MM.1S (cell line): Measurements from ENCODE around the gene TSHZ3.

Experiments used
- CTCF ChIP-seq: fragments of 300-600 bp; sonication (generic); IDR thresholded peaks from 2 replicates; pipeline ENCODE4 v1.5.1; 2016; ENCODE audit warnings: antibody characterized with exemption, low read length, mixed read lengths
- EZH2 ChIP-seq: fragments of 300-600 bp; sonication (generic); optimal IDR thresholded peaks from 2 replicates; pipeline ENCODE3; 2017; ENCODE audit warnings: low read depth, mild to moderate bottlenecking, antibody characterized with exemption, low read length, mixed read lengths

- TF ChIP-seq CTCF (no peak), EZH2 (no peak)
Observed at GRCh38 chr19:31328238-31328637, 21.0 kb downstream of the TSHZ3 start.
